Trophoblast cell (in vitro differentiated cells and primary cell): ENCODE measurements around the gene ITPRIPL2.

Experiments used
- DNase-seq, 2 donors: peaks; one replicate each; pipeline ENCODE4 v3.0.0-alpha.2; 2016
- H2AFZ ChIP-seq: 2 replicates; pipeline ENCODE4 v1.6.1; 2013; ENCODE audit warnings: low read length, moderate library complexity, mild to moderate bottlenecking; ENCODE audit not compliant: insufficient read depth, poor library complexity
- H2AK5ac ChIP-seq: 2 replicates; pipeline ENCODE4 v1.6.1; 2013; ENCODE audit warnings: mild to moderate bottlenecking, low read length
- H2BK120ac ChIP-seq: 2 replicates; pipeline ENCODE4 v1.6.1; 2013; ENCODE audit warnings: low read length, mild to moderate bottlenecking, moderate library complexity; ENCODE audit not compliant: insufficient read depth, poor library complexity
- H2BK12ac ChIP-seq: 2 replicates; pipeline ENCODE4 v1.6.1; 2013; ENCODE audit warnings: mild to moderate bottlenecking, low read length, moderate library complexity
- H2BK5ac ChIP-seq: 2 replicates; pipeline ENCODE4 v1.6.1; 2013; ENCODE audit warnings: low read length, low read depth, moderate library complexity, mild to moderate bottlenecking; ENCODE audit not compliant: poor library complexity
- H3K14ac ChIP-seq: 2 replicates; pipeline ENCODE4 v1.6.1; 2013; ENCODE audit warnings: mild to moderate bottlenecking, low read length
- H3K18ac ChIP-seq: 2 replicates; pipeline ENCODE4 v1.6.1; 2013; ENCODE audit warnings: mild to moderate bottlenecking, low read length
- H3K23ac ChIP-seq: 2 replicates; pipeline ENCODE4 v1.6.1; 2013; ENCODE audit warnings: low read length
- H3K27ac ChIP-seq: 2 replicates; pipeline ENCODE4 v1.5.1; 2013; ENCODE audit warnings: low read depth, mild to moderate bottlenecking, inconsistent platforms, low read length, moderate library complexity
- H3K27me3 ChIP-seq: 2 replicates; pipeline ENCODE4 v1.6.1; 2013; ENCODE audit warnings: inconsistent platforms, mild to moderate bottlenecking, low read length, moderate library complexity; ENCODE audit not compliant: insufficient read depth
- H3K36me3 ChIP-seq, 2 experiments: 1 replicate in 1 of 2; 2 replicates in 1 of 2; pipeline ENCODE4 v1.6.1; 2013; ENCODE audit warnings: low read length in 2 of 2, mild to moderate bottlenecking in 2 of 2, moderate library complexity in 1 of 2; ENCODE audit not compliant: insufficient read depth in 2 of 2, control insufficient read depth in 1 of 2
- H3K4ac ChIP-seq: 2 replicates; pipeline ENCODE4 v1.6.1; 2013; ENCODE audit warnings: low read depth, mild to moderate bottlenecking, low read length, moderate library complexity
- H3K4me1 ChIP-seq, 2 experiments: 1 replicate in 1 of 2; 2 replicates in 1 of 2; pipeline ENCODE4 v1.6.1; 2013; ENCODE audit warnings: low read length in 2 of 2, mild to moderate bottlenecking in 2 of 2, moderate library complexity in 1 of 2; ENCODE audit not compliant: insufficient read depth in 2 of 2, control insufficient read depth in 1 of 2
- H3K4me2 ChIP-seq: 2 replicates; pipeline ENCODE4 v1.6.1; 2013; ENCODE audit warnings: inconsistent platforms, mild to moderate bottlenecking, low read length, moderate library complexity
- H3K4me3 ChIP-seq: 2 replicates; pipeline ENCODE4 v1.5.1; 2013; ENCODE audit warnings: mild to moderate bottlenecking, low read depth, low read length, inconsistent platforms
- H3K79me1 ChIP-seq: one replicate; pipeline ENCODE4 v1.6.1; 2013; ENCODE audit warnings: low read length
- H3K79me2 ChIP-seq: 2 replicates; pipeline ENCODE4 v1.6.1; 2013; ENCODE audit warnings: low read length, mild to moderate bottlenecking; ENCODE audit not compliant: control insufficient read depth, insufficient read depth, poor library complexity
- H3K9ac ChIP-seq: 2 replicates; pipeline ENCODE4 v1.6.1; 2013; ENCODE audit warnings: mild to moderate bottlenecking, low read length
- H3K9me3 ChIP-seq: 2 replicates; pipeline ENCODE4 v1.6.1; 2013; ENCODE audit warnings: low read depth, mild to moderate bottlenecking, control low read depth, inconsistent platforms, low read length; ENCODE audit not compliant: insufficient read depth
- H4K12ac ChIP-seq: 2 replicates; pipeline ENCODE4 v1.6.1; 2013; ENCODE audit warnings: low read depth, mild to moderate bottlenecking, low read length, moderate library complexity
- H4K8ac ChIP-seq: 2 replicates; pipeline ENCODE4 v1.6.1; 2013; ENCODE audit warnings: low read depth, mild to moderate bottlenecking, low read length, moderate library complexity
- H4K91ac ChIP-seq: one replicate; pipeline ENCODE4 v1.6.1; 2013; ENCODE audit warnings: low read depth, mild to moderate bottlenecking, low read length, moderate library complexity
- WGBS: extraction: QIAGEN DNeasy Blood & Tissue Kit; methylation state at CpG from one replicate; pipeline ENCODE4 v1.1.7; 2013; ENCODE audit warnings: missing lambda C conversion rate; ENCODE audit not compliant: insufficient read length, insufficient coverage; ENCODE audit errors: extremely low coverage; 5-methylcytosine and 5-hydroxymethylcytosine counted together

Gene ITPRIPL2

DNA sequence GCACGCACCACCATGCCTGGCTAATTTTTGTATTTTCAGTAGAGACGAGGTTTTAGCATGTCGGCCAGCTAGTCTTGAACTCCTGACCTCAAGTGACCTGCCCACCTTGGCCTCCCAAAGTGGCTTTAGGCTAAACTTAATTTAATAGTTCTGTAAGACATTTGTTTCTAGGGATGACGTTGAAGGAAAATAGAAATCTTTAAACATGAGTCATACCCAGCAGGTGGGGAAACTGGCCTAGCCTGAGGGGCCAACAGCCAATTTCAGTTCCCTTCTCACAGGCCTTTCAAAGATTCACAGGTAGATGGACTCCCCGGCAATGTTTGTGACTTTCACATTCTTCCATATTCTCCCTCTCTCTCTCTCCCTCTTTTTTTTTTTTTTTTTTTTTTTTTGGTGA lies 18.1 kb upstream of the ITPRIPL2 start:
- no peak overlapping the region for H4K8ac ChIP-seq
- H2AFZ ChIP-seq: no peak overlapping the region
- peaks cover 2% of the 10 kb centered on the region for H3K9me3 ChIP-seq
- no peak overlapping the region for H3K4ac ChIP-seq
- no peak overlapping the region for H3K4me3 ChIP-seq
- no peak overlapping the region for H2AK5ac ChIP-seq
- no peak overlapping the region for H3K18ac ChIP-seq
- H4K12ac ChIP-seq: no peak overlapping the region
- no peaks in the 10 kb centered on the region for H3K79me2 ChIP-seq
- H4K91ac ChIP-seq: no peak overlapping the region
- no peak overlapping the region for H3K4me2 ChIP-seq
- no CpG with 5 or more reads among the region's 5 CpGs for WGBS
- H3K14ac ChIP-seq: no peak overlapping the region
- H3K23ac ChIP-seq: no peak overlapping the region
- H2BK12ac ChIP-seq: no peak overlapping the region
- H3K9ac ChIP-seq: no peak overlapping the region
- no peaks in the 10 kb centered on the region for H3K36me3 ChIP-seq
- H3K27ac ChIP-seq: no peak overlapping the region
- no peaks in the 10 kb centered on the region for H3K27me3 ChIP-seq
- DNase-seq: peak; percentile 97 to 98
- H2BK5ac ChIP-seq: no peak overlapping the region
- no peaks in the 10 kb centered on the region for H3K4me1 ChIP-seq
- no peak overlapping the region for H2BK120ac ChIP-seq
- H3K79me1 ChIP-seq: no peaks in the 10 kb centered on the region

DNA sequence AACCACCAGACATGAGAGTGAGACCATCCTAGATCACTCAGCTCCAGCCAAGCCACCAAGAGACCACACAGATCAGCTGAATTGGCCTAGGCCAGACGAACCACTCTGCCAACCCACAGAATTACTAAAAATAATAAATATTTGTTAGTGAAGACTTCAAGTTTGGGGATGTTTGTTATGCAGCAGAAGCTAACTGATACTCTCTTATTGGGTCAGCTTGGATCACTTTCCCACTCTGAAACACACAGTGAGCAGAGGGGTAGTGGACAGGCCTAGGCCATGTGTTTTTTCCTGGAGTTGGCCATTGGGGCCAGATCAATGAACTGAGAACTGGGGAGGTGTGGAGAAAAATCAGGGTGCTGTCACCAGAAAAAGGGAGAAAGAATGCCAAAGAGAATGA lies 15.6 kb upstream of the ITPRIPL2 start:
- H2AFZ ChIP-seq: no peak overlapping the region
- no peak overlapping the region for H3K4me2 ChIP-seq
- H3K14ac ChIP-seq: no peak overlapping the region
- no peak overlapping the region for H2AK5ac ChIP-seq
- H3K18ac ChIP-seq: no peak overlapping the region
- no peaks in the 10 kb centered on the region for H3K79me2 ChIP-seq
- H2BK120ac ChIP-seq: no peak overlapping the region
- peaks cover 2% of the 10 kb centered on the region for H3K9me3 ChIP-seq
- no peak overlapping the region for H4K8ac ChIP-seq
- no peak overlapping the region for H3K4ac ChIP-seq
- WGBS: no CpG with 5 or more reads among the region's 1 CpG
- no peak for DNase-seq
- H3K4me3 ChIP-seq: no peak overlapping the region
- no peaks in the 10 kb centered on the region for H3K36me3 ChIP-seq
- no peak overlapping the region for H4K91ac ChIP-seq
- no peak overlapping the region for H3K27ac ChIP-seq
- H3K79me1 ChIP-seq: no peaks in the 10 kb centered on the region
- no peaks in the 10 kb centered on the region for H3K27me3 ChIP-seq
- H3K23ac ChIP-seq: no peak overlapping the region
- H2BK5ac ChIP-seq: no peak overlapping the region
- no peak overlapping the region for H3K9ac ChIP-seq
- no peak overlapping the region for H2BK12ac ChIP-seq
- no peaks in the 10 kb centered on the region for H3K4me1 ChIP-seq
- H4K12ac ChIP-seq: no peak overlapping the region

DNA sequence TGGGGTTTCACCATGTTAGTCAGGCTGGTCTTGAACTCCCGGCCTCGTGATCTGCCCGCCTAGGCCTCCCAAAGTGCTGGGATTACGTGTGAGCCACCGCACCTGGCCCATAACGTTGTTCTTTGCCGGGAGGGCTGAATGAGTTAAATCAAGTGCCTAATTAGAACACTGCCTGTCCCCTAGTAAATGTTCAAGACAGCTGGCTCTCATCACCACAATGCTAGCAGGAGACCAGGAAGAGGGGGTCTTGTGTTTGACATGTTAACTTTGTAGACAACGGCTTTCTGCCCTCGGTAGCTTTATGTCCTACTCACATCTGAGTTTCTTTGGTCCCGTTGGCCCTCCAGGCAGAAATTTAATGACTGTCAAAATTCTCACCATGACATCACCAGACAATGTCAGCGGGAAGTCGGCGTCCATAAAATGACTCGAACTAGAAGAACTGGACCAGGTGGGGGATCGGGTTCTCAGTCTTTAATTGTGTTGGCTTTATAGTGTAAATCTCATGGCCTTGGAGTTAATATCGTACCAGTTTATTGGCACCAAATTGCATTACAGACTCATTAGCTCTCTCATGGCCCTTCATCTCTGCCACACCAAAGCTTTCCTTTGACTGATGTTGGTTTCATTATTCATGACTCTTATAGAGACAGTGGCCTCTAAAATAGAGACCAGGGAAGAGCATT lies 11.4 kb upstream of the ITPRIPL2 start:
- H4K8ac ChIP-seq: no peak overlapping the region
- H3K4me1 ChIP-seq: peaks cover 1 to 3% of the 10 kb centered on the region in 2 experiments
- H3K4me3 ChIP-seq: no peak overlapping the region
- H2BK12ac ChIP-seq: no peak overlapping the region
- H3K27me3 ChIP-seq: no peaks in the 10 kb centered on the region
- H3K4ac ChIP-seq: no peak overlapping the region
- DNase-seq: peak; percentile 23 to 71
- no peak overlapping the region for H3K23ac ChIP-seq
- H4K91ac ChIP-seq: no peak overlapping the region
- WGBS: no CpG with 5 or more reads among the region's 16 CpGs
- no peaks in the 10 kb centered on the region for H3K36me3 ChIP-seq
- H2BK120ac ChIP-seq: no peak overlapping the region
- H3K9me3 ChIP-seq: peaks cover 2% of the 10 kb centered on the region
- no peak overlapping the region for H2BK5ac ChIP-seq
- no peaks in the 10 kb centered on the region for H3K79me2 ChIP-seq
- no peak overlapping the region for H3K14ac ChIP-seq
- no peak overlapping the region for H3K18ac ChIP-seq
- H3K4me2 ChIP-seq: no peak overlapping the region
- H2AK5ac ChIP-seq: no peak overlapping the region
- H4K12ac ChIP-seq: no peak overlapping the region
- no peak overlapping the region for H3K9ac ChIP-seq
- H2AFZ ChIP-seq: no peak overlapping the region
- no peaks in the 10 kb centered on the region for H3K79me1 ChIP-seq
- H3K27ac ChIP-seq: no peak overlapping the region

DNA sequence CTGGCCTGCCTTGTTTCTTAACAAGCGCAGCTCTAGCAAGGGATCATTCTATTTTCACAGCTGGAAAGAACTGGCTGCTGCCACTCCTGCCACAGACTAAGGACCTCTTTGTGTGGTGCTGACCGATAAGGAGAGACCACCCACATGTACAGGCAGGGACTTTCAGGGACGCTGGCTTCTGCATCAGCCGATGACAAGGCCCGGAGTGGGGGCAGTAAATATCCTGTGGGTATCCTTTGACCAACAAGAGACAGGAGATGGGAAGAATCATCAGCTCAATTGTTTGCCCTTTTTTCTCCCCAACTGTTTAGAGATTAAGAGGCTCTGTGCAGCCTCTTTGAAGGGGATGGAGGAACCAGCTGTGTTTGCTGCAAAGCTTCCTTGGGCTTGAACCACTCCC lies 9.2 kb upstream of the ITPRIPL2 start:
- H4K12ac ChIP-seq: no peak overlapping the region
- no peak overlapping the region for H3K9ac ChIP-seq
- H3K14ac ChIP-seq: no peak overlapping the region
- H2BK5ac ChIP-seq: no peak overlapping the region
- H3K18ac ChIP-seq: no peak overlapping the region
- no peak overlapping the region for H2AK5ac ChIP-seq
- H2BK120ac ChIP-seq: no peak overlapping the region
- H2AFZ ChIP-seq: no peak overlapping the region
- H3K27ac ChIP-seq: no peak overlapping the region
- H3K4me2 ChIP-seq: no peak overlapping the region
- no peak overlapping the region for H2BK12ac ChIP-seq
- no peak overlapping the region for H3K23ac ChIP-seq
- no peak overlapping the region for H3K4ac ChIP-seq
- WGBS: no CpG with 5 or more reads among the region's 5 CpGs
- no peaks in the 10 kb centered on the region for H3K79me2 ChIP-seq
- H3K4me3 ChIP-seq: no peak overlapping the region
- no peak for DNase-seq
- H3K36me3 ChIP-seq: no peaks in the 10 kb centered on the region
- H4K91ac ChIP-seq: no peak overlapping the region
- no peaks in the 10 kb centered on the region for H3K27me3 ChIP-seq
- H3K79me1 ChIP-seq: peaks cover 3% of the 10 kb centered on the region
- H4K8ac ChIP-seq: no peak overlapping the region
- H3K4me1 ChIP-seq: peaks cover 3 to 10% of the 10 kb centered on the region in 2 experiments
- H3K9me3 ChIP-seq: peaks cover 2% of the 10 kb centered on the region
